Measurements from ENCODE around the gene GLI1.

The GLI1 gene

GRCh38 chr12:57464569-57464968 lies 5.0 kb downstream of the GLI1 start:
- FAIRE-seq (no peak), DNase-seq (ENCODE audit: insufficient read length) (no peak)
- TF ChIP-seq POLR2AphosphoS5 (IDR thresholded peaks at IDR 0.05; ENCODE audit: low read depth, low read length) (no peak), POLR2A (IDR thresholded peaks at IDR 0.05; ENCODE audit: low read depth, low read length) (no peak), TAF1 (IDR thresholded peaks at IDR 0.05; ENCODE audit: borderline replicate concordance, low read depth, low read length) (no peak)

GRCh38 chr12:57465030-57465746 lies 5.6 kb downstream of the GLI1 start:
- TF ChIP-seq TAF1 (IDR thresholded peaks at IDR 0.05; ENCODE audit: borderline replicate concordance, low read depth, low read length) (no peak), POLR2A (IDR thresholded peaks at IDR 0.05; ENCODE audit: low read depth, low read length) (no peak), POLR2AphosphoS5 (IDR thresholded peaks at IDR 0.05; ENCODE audit: low read depth, low read length) (no peak)
- DNase-seq (ENCODE audit: insufficient read length) = no peak
- no peak for FAIRE-seq

- FAIRE-seq (no peak), DNase-seq (ENCODE audit: insufficient read length) (no peak)
- no peak for TF ChIP-seq POLR2A (IDR thresholded peaks at IDR 0.05; ENCODE audit: low read depth, low read length)
- no peak for TF ChIP-seq TAF1 (IDR thresholded peaks at IDR 0.05; ENCODE audit: borderline replicate concordance, low read depth, low read length)
- TF ChIP-seq POLR2AphosphoS5 (IDR thresholded peaks at IDR 0.05; ENCODE audit: low read depth, low read length) = no peak
Observed at GRCh38 chr12:57465747-57466505, 6.3 kb downstream of the GLI1 start.

- TF ChIP-seq TAF1 (IDR thresholded peaks at IDR 0.05; ENCODE audit: borderline replicate concordance, low read depth, low read length) (no peak), POLR2AphosphoS5 (IDR thresholded peaks at IDR 0.05; ENCODE audit: low read depth, low read length) (no peak; the same call in 1 of the 2 replicates), POLR2A (IDR thresholded peaks at IDR 0.05; ENCODE audit: low read depth, low read length) (no peak)
- no peak for DNase-seq (ENCODE audit: insufficient read length)
- FAIRE-seq = no peak
Observed at GRCh38 chr12:57467212-57467874, 7.8 kb downstream of the GLI1 start.

GRCh38 chr12:57467915-57468314 lies 8.3 kb downstream of the GLI1 start:
- TF ChIP-seq TAF1 (IDR thresholded peaks at IDR 0.05; ENCODE audit: borderline replicate concordance, low read depth, low read length) (no peak), POLR2A (IDR thresholded peaks at IDR 0.05; ENCODE audit: low read depth, low read length) (no peak)
- FAIRE-seq (no peak), DNase-seq (ENCODE audit: insufficient read length) (no peak)

- TF ChIP-seq POLR2A (IDR thresholded peaks at IDR 0.05; ENCODE audit: low read depth, low read length) (no peak; the same call in 1 of the 2 replicates), POLR2AphosphoS5 (IDR thresholded peaks at IDR 0.05; ENCODE audit: low read depth, low read length) (peak; percentile 19; the same call in 1 of the 2 replicates)
- no peak for DNase-seq (ENCODE audit: insufficient read length)
- no peak for FAIRE-seq
Observed at GRCh38 chr12:57469296-57470164, 9.9 kb downstream of the GLI1 start.

- no peak for TF ChIP-seq TAF1 (IDR thresholded peaks at IDR 0.05; ENCODE audit: borderline replicate concordance, low read depth, low read length)
- no peak for TF ChIP-seq POLR2A (IDR thresholded peaks at IDR 0.05; ENCODE audit: low read depth, low read length)
- 0 out of 2 replicates have a peak, but pooled peaks have one; percentile 10 for TF ChIP-seq POLR2AphosphoS5 (IDR thresholded peaks at IDR 0.05; ENCODE audit: low read depth, low read length)
- FAIRE-seq = no peak
- no peak for DNase-seq (ENCODE audit: insufficient read length)
Observed at GRCh38 chr12:57470286-57470969, 10.8 kb downstream of the GLI1 start.

GRCh38 chr12:57470970-57471656 lies 11.5 kb downstream of the GLI1 start:
- no peak for FAIRE-seq
- TF ChIP-seq TAF1 (IDR thresholded peaks at IDR 0.05; ENCODE audit: borderline replicate concordance, low read depth, low read length) = no peak
- no peak for TF ChIP-seq POLR2A (IDR thresholded peaks at IDR 0.05; ENCODE audit: low read depth, low read length)
- TF ChIP-seq POLR2AphosphoS5 (IDR thresholded peaks at IDR 0.05; ENCODE audit: low read depth, low read length) = no peak

GRCh38 chr12:57471661-57472060 lies 12.1 kb downstream of the GLI1 start:
- no peak for DNase-seq (ENCODE audit: insufficient read length)
- no peak for FAIRE-seq
- no peak for TF ChIP-seq TAF1 (IDR thresholded peaks at IDR 0.05; ENCODE audit: borderline replicate concordance, low read depth, low read length)
- TF ChIP-seq POLR2AphosphoS5 (IDR thresholded peaks at IDR 0.05; ENCODE audit: low read depth, low read length) = no peak
- TF ChIP-seq POLR2A (IDR thresholded peaks at IDR 0.05; ENCODE audit: low read depth, low read length) = no peak

More at GRCh38 chr12:57470970-57471656, 11.5 kb downstream of the GLI1 start:
- no peak for DNase-seq (ENCODE audit: insufficient read length)

GRCh38 chr12:57472391-57472790 lies 12.8 kb downstream of the GLI1 start:
- no peak for TF ChIP-seq TAF1 (IDR thresholded peaks at IDR 0.05; ENCODE audit: borderline replicate concordance, low read depth, low read length)
- TF ChIP-seq POLR2AphosphoS5 (IDR thresholded peaks at IDR 0.05; ENCODE audit: low read depth, low read length) = no peak
- no peak for TF ChIP-seq POLR2A (IDR thresholded peaks at IDR 0.05; ENCODE audit: low read depth, low read length)
- FAIRE-seq (no peak), DNase-seq (ENCODE audit: insufficient read length) (no peak)

All from GM12892 (cell line).